ENCODE results near the gene G3BP2.
"Not testable (repeated sequence)": the region's sequence is repeated elsewhere in the genome, so short reads cannot be mapped to it uniquely, and the experiment has no call there.

Gene G3BP2

DNA sequence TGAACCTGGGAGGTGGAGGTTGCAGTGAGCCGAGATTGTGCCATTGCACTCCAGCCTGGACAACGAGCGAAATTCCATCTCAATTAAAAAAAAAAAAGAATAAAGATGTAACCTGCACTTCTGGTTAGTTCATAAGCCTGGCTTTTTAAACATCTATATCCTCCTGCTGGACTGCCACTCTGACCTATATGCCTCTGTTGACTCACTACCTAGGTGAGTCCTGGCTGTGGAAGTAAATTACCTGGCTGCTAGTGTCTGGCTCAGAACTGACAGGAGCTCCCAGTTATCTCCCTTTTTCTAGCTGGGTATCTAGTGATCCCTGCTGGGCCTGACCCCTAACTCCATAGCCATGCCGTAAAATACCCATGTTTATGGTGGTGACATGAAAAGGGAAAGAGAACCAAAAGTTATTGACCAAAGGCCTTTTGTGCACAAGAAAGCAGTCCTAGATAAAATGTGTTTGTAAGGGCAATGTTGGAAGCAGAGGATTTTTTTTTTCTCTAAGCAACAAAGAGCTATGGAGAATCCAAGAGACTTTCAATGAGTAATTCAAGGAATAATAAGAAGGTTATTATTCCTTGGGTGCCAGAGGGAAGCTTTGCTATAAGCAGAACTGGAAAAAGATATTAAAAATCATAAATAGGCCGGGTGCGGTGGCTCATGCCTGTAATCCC is 10.4 kb upstream of the G3BP2 start:
- no peak for DNase-seq

DNA sequence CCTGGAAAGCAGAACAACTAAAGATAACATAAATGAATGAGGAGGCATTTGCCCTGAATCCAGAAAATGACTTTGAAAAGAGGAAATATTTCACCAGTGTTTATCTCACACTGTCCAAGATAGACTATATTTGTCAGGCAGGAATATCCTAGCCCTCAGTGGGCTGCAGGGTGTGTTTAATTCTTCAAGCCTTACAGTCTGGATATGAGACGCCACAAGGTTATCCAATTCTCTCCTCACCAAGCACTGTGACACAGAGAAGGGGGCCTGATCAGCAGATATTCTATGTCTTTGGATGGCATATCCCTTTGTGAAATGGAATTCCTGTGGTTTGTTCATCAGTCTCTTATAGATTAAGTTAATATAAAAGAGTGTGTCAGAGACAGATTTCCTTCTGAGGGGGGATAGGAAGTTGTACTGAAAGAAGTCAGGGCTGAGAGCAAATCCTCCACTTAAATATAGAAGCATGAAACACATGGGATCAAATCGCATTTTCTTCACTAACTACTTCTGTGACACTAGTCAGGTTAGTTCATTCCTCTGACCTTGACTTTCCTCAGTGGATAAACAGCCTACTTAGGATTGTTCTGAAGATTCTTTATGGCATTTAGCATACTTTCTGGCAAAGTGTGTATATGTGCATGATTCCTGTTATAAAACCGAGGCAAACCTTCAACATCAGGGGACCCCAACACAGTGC is 6.8 kb upstream of the G3BP2 start:
- DNase-seq: no peak

DNA sequence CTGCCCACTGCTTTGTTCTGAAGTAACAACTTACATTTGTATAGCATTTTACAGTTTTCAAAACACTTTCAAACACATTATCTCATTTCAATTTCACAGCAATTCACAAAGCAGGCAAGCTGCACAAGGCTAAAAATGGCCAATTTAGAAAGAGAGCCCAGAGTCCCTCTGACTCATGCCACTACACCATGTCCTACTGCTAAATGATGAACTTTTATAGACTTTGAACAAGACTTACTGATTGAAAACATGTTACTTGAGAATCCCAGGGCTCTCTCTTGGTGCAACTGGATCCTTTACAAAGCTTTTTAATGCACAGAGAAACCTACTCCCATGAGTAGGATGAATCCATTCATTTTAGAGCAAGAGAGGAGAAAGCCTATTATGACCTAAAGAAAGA is 5.8 kb upstream of the G3BP2 start:
- DNase-seq: no peak

DNA sequence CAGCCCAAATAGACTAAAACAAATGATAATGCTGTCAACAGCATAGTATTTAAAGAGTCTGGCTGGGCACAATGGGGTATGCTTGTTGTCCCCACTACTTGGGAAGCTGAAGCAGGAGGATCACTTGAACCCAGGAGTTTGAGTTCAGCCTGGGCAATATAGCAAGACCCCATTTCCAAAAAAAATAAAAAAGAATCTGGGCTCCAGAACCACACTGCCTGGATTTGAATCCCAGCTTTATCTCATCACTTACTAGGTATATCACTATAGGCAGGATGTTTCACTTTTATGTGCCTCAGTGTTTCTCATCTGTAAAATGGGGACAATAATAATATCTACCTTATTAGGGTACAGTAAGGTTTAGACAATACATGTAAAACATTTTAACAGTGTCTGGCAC is 5.3 kb upstream of the G3BP2 start:
- DNase-seq: no peak

DNA sequence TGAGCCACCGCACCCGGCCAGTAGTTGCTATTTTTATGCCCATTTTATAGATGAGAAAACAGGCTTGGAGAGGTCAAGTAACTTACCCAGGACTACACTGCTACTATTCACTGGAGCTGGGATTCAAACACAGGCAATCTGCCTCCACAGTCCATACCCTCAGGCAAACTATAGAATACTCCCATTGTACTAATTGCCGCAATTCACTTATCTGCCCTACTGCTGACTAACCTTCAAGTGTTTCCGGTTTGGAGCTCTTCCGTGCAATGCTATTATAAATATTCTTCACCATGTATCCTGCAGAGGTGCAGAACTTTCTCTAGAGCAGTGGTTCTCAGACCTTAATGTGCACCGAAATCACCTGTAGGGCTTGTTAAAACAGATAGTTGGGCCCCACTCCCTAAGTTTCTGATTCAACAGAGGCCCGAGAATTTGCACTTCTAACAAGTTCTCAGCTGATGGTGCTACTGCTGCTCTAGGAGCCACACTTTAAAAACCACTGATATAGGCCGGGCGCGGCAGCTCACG is 1.9 kb upstream of the G3BP2 start:
- no peak for DNase-seq

DNA sequence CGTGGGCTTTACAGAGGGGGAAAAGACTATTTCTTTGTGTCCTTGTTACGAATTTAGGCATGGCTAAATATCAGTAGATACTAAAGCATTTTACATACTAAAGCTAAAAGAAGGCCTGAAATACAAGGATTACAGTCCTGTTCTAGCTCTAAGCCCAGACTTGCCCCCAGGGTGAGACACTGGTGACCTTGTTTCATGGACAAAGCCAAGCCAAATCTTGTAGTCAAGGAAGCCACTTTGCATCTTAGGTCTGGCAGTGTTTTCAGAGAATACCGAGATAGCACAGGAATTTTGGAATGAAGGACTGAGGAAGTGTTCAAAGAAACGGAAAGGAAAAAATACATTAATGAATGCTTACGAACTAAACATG is 733 bp upstream of the G3BP2 start:
- no peak for DNase-seq

DNA sequence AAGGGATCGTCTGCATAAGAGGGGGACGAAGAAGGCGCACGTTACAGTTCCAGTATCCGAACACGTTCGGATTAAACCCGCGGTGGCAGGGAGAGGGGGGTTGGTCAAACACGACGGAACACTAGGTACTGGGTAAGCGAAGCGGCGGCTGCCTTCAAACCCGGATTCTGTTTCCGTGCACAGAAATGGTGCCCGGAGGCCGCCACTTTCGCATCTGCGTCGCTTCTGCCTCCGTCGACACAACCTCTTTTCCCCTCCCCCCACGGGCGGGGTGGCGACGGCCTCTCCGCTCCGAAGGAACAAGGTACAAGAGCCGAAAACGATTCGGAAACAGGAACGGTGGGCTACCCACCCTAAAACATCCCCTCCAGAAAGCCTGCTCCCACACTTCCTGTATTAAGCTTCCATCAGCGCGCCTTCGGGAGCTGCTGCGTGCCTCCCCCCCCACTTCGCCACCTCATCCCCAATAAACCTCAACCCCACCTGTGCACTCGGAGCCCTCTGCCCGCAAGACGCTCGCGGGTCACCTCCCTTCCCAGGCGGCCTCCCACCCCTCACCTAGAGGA is 667 bp downstream of the G3BP2 start:
- peak; percentile 29 to 59 for DNase-seq

DNA sequence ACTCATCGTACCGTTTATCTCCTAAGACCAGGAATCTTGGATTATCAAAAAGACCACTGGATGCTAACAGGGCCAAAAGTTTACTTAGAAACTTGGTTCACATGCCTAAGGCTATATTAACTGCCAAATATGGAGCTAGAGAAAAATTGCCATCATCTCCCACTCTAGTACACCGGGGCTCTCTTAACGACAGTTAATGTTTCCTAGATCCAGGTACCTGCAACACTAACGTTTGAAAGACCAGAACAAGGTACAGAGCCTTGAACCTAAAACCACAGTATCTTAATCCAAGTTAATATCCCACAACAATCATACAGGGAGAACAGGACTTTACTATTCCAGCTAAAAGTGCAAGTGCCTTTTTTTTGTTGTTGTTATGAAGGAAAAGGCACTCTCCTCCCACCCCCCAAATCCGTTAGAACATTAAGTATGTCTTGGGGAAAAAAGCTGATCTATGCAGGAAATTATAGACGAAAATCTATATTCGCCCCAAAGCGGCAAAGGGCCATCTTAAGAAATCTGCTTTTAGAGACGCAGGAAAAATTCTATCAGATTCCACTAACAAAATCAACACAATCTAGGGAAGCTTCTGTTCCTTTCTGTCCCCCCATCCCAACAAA is 1.3 kb downstream of the G3BP2 start:
- no peak for DNase-seq

DNA sequence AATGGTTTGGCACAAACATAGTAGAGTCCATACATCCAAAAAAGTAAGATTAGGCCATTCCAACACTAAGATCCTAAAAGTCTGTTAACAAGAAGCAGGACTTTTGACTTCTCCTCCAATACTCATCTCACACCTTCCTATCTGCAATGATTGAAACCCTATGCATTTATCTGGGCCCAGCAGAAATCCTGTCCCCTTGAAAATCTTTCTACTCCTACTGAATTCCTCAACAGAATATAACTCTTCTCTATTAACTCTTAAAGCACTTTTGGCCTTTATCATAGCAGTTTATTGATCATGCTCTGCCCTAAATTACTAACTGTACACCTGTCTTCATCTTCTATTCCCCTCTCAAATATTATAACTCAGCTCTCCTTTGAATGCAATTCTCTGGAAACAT is 4.6 kb downstream of the G3BP2 start:
- no peak for DNase-seq

DNA sequence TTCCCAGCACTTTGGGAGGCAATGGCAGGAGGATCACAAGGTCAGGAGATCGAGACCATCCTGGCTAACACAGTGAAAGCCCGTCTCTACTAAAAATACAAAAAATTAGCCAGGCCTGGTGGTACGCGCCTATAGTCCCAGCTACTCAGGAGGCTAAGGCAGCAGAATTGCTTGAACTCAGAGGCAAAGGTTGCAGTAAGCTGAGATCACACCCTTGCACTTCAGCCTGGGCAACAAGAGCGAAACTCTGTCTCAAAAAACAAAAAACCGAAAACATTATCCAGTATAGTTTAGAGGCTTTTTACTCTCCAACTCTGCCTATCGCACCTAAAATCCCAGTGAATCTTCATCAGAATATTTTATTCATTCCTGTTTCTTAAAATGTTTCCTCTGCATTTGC is 5.6 kb downstream of the G3BP2 start:
- DNase-seq: not testable (repeated sequence)

DNA sequence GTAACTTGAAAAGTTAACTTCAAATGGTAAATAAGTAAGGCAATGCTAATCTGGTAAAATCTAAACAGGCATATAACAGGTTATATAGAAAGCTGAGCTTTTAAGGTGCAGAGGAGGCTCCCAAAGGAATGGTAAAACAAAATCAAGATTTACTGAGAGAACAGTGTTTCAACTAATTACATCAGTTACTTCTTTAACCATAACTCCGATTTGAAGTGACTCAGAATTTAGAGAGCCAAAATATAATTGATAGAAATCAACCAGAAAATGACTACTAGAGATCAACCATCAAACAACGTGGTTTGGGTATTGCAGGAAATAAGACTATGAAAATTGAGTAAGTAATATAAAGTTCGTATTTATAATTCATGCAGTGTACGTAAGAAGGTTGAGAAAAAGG is 6.9 kb downstream of the G3BP2 start:
- DNase-seq: no peak

DNA sequence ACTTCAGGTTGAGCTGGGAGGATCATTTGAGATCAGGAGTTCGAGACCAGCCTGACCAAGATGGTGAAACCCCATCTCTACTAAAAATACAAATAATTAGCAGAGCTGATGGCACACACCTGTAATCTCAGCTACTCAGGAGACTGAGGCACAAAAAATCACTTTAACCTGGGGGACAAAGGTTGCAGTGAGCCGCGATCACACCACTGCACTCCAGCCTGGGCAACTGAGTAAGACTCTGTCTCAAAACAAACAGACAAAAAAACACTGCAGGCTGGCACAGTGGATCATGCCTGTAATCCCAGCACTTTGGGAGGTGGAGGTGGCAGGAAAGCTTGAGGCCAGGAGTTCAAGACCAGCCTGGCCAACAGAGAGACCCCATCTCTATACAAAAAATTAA is 8.6 kb downstream of the G3BP2 start:
- not testable (repeated sequence) for DNase-seq

DNA sequence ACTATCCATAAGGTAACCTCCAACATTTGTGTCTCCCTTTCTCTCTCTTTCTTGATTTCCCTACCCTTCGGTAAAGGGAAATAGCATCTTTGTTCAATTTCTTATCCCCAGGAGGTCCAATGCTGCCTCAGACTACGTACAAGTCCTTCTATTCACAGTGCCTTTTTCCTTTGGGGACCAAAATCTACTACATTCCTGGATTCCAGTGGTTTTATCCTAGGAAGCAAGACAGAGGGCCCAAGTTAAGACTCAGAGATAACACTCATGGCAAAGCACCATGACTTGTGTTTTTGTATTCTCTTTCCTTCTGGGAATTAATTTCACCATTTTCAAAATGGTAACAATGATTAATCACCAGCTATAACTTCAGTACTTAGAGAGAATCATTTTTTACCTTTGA is 10.6 kb downstream of the G3BP2 start:
- no peak for DNase-seq

DNA sequence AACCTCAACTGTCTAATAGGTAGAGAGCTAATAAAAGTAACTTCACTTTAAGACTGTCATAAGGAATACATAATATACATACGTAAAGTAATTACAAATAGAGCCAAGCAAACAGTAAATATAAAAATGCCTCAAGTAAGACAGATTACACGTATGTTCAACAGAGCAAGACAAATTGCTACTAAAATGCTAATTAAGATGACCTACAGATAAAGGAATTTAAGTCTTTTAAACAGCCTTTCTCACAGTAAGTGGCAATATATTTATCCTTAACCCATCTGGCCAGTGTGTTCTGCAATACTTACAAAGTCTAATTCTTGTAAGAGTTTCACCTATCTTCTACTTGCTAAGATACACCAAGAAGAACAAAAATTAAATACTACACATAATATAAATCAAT is 12.7 kb downstream of the G3BP2 start:
- no peak for DNase-seq

DNA sequence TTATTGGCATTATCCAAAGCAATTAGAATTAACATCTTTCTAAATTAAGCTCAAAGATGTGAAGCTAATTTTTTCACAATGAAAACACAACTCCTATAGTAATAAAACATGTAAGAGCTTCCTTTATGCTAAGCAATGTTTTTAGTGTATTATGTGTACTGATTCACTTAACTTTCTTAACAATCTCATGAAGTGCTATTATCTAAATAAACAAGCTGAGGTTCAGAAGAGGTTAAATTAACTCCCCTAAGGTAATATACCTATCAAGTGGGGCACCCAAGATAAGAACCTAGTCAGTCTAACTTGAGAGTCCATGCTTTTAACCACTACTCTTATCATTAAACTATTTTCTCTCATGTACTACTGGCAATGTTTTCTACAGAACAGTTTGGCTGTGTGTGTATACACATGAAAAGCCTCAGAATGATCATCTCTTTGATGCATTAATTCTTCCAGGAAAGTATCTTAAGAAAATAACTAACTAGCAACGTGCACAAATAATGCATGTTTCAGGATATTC is 13.6 kb downstream of the G3BP2 start:
- DNase-seq: no peak

DNA sequence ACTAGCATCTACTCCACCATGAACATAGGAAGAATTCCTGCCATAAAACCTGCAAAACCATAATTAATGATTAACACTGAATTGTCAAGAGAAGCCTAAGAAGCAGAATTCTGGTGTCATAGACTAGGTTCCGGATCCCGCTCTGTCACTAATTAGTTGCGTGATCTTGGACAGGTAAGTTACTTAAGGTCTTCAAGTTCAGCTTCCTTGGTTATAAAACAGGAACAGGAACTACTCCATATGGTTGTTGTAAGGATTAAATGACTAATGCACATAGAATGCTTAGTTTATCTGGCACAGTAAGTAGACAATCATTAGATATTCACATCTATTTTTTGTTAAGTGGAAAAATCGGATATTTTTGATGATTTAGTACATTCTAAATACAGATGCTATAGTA is 14.3 kb downstream of the G3BP2 start:
- no peak for DNase-seq

DNA sequence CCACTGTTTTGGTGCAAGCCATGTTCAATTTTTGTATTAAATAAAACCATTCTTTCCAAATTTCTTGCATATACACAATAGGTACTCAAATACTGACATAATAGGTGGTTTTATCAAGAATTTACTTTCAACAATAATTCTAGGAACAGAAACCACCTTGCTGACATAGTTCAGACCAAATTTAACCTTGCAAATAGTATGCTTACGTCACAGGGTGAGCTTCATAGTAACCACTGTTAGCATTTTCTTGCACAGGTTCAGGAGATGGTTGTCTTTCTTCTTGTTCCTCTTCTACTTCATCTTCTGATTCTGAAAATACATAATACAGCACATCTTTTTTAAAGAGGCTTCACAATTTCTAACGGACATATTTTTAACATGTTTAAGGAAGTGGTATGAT is 17.6 kb downstream of the G3BP2 start:
- no peak for DNase-seq

DNA sequence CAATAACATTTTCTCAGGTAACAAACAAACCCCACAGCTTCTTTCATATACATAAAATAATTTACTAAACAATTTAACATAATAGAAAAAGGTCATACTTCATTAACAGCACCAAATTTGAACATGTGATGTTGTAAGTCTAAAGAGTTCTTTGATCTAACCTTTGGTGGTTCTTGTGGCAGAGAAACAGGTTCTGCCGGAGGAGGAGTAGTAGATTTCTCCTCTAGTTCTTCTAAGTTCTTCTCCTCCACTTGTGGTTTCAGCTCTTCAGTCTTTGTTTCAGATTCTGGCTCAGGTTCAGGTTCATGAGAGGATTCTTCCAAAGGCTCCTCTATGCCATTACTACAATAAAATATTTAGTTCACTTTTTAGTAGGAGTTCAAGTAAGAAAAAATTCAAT is 18.3 kb downstream of the G3BP2 start:
- DNase-seq: no peak

DNA sequence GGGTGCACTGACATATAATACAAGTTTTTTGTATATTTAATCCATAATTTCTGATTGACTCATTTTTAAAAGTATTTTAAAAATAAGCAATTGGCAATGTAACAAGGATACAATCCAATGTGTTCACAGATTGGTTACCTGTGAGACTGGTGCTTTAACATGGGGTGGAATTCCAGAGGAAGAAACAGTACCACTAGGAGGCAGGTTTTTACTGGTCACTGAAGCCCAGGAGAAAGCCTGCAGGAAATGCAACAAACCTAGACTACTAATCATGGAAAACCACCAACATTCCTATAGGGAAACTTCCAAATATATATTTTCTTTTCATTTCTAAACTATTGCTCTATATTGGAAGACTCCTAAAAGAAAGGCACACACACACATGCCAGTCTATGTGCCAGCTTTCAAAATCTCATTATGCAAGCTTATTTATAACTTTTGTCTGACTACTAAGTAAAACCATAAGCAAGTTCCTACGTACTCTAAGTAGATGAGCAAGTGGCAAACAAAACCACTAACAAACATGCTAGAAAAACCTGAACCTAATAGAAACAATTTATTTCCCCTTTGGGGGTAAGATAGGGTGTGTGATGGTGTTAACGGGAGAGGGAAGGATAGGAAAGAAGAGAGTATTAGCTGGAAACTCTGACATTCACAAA is 19.2 kb downstream of the G3BP2 start:
- no peak for DNase-seq

DNA sequence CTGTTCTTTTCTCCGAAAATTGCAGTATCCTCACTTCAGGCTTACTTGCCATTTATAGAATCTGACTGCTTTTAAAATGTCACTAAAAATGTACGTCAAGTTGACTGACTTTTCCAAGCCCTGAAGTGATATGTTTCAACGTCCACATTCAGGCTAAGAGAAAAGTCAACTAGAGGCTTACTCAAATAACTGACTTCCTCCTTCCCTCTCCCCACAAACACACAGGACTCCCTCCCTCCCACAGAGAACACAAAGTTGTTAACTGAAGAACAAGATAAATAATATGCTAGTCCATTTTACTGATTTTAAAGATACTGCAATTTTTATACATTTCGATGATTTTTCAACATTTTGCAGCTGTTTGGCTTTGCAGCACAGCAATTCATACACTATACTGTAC is 29.1 kb downstream of the G3BP2 start:
- DNase-seq: no peak

DNA sequence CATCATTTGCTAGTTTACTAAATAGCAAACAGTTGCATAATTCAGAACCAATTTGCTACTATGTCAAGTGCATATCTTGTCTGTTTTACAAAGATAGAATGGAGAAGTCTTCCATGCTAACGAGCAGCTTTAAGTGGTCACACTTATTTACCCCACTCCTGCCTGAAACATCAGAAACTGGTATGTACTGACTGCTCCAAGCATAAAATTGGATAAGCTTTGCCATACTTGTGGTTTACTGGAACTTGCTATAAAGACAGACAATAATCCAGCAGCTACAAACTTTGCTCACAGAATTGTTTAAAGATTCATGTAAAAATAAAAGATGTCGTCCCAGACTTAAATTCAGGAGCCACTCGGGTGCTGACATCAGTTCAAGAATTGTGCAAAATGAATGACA is 29.6 kb downstream of the G3BP2 start:
- no peak for DNase-seq

DNA sequence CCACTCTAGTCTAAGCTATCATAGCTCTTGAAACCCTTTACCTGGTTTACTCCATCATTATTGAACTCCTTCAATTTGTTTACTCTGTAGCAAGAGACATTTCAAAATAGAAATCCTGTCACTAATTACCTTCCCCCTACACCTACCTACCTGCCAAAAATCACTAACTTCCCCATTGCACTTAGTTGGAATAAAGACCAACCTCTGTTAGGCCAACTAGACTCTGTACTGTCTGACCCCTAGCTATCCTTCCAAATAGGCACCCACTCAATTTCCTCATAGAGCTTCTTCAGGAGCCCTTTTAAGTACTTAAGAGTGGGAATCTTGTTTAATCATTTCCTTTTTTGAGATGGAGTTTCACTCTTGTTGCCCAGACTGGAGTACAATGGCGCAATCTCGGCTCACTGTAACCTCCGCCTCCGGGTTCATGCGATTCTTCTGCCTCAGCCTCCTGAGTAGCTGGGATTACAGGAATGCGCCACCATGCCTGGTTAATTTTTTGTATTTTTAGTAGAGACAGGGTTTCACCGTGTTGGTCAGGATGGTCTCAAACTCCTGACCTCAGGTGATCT is 34.0 kb downstream of the G3BP2 start:
- no peak for DNase-seq

DNA sequence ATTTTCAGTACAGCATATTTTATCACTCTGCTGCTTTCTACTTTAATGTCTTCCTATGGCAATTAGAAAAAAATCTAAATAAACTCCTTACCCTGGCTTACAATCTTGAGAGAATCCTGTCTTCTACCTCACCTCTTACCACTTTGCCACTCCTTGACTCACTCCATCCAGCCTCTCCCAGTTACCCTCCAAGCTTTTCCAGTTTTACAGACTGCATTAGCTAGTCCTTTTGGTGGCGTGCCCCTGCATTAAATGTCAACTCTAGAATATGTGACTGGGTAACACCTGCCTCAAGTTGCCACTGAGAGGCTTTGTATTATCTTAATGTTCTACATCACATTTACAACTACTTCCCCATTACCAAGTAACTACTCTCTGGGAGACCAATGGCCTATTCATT is 35.4 kb downstream of the G3BP2 start:
- no peak for DNase-seq

Measured in NCI-H187 (cell line).